Effector memory CD8-positive, alpha-beta T cell (primary cell): ENCODE data around the gene NUDT21.
A peak's percentile ranks its signal among the peaks of the same experiment; 100 is the strongest.

Source experiments
- ATAC-seq: fragments of 150-1000 bp; cut with Tn5 transposase; replicated peaks from 2 replicates; pipeline ENCODE4 v1.10.0; 2021; ENCODE audit warnings: mild to moderate bottlenecking, moderate library complexity
- DNase-seq, 3 experiments: peaks; one replicate each; pipeline ENCODE4 v3.0.0; 2021
- H3K27ac Mint-ChIP-seq, 2 donors: one replicate each; pipeline ENCODE4 v1.8.0; 2022; ENCODE audit warnings: mild to moderate bottlenecking in 2 of 2, mixed read lengths in 2 of 2, moderate library complexity in 2 of 2
- H3K27me3 Mint-ChIP-seq, 2 donors: one replicate each; pipeline ENCODE4 v1.8.0; 2022; ENCODE audit warnings: mixed read lengths in 2 of 2
- H3K36me3 Mint-ChIP-seq: one replicate; pipeline ENCODE4 v1.8.0; 2022; ENCODE audit warnings: mild to moderate bottlenecking, moderate library complexity, mixed read lengths; ENCODE audit not compliant: insufficient read depth
- H3K4me1 Mint-ChIP-seq, 2 donors: one replicate each; pipeline ENCODE4 v1.8.0; 2022; ENCODE audit warnings: low read depth in 2 of 2, mixed read lengths in 2 of 2
- H3K4me3 Mint-ChIP-seq, 2 donors: one replicate each; pipeline ENCODE4 v1.8.0; 2022; ENCODE audit warnings: mild to moderate bottlenecking in 2 of 2, mixed read lengths in 2 of 2, moderate library complexity in 2 of 2
- H3K9me3 Mint-ChIP-seq, 2 donors: one replicate each; pipeline ENCODE4 v1.8.0; 2022; ENCODE audit warnings: mixed read lengths in 2 of 2

Gene NUDT21

GRCh38 chr16:56421976-56422669 lies 29.0 kb downstream of the NUDT21 start:
- peaks cover 32 to 42% of the 10 kb centered on the region in 2 donors for H3K4me1 Mint-ChIP-seq
- H3K27me3 Mint-ChIP-seq: no peaks in the 10 kb centered on the region
- ATAC-seq (no peak), DNase-seq (no peak)
- peak overlapping the region; percentile 30 to 39 for H3K4me3 Mint-ChIP-seq
- no peaks in the 10 kb centered on the region for H3K9me3 Mint-ChIP-seq
- H3K27ac Mint-ChIP-seq: peak overlapping the region; percentile 67 to 76
- peaks cover 10% of the 10 kb centered on the region for H3K36me3 Mint-ChIP-seq

- no peaks in the 10 kb centered on the region for H3K9me3 Mint-ChIP-seq
- H3K36me3 Mint-ChIP-seq: peaks cover 8% of the 10 kb centered on the region
- DNase-seq (no peak), ATAC-seq (no peak)
- H3K27ac Mint-ChIP-seq: peak overlapping the region in 1 of 2 donors; percentile 76
- peaks cover 32 to 42% of the 10 kb centered on the region in 2 donors for H3K4me1 Mint-ChIP-seq
- H3K27me3 Mint-ChIP-seq: no peaks in the 10 kb centered on the region
- no peak overlapping the region for H3K4me3 Mint-ChIP-seq
These were observed 29.8 kb downstream of the NUDT21 start for GRCh38 chr16:56421313-56421712.

- no peak for ATAC-seq
- H3K27ac Mint-ChIP-seq: no peak overlapping the region
- no peaks in the 10 kb centered on the region for H3K9me3 Mint-ChIP-seq
- H3K4me3 Mint-ChIP-seq: no peak overlapping the region
- no peaks in the 10 kb centered on the region for H3K27me3 Mint-ChIP-seq
- no peak for DNase-seq
- H3K4me1 Mint-ChIP-seq: peaks cover 34 to 42% of the 10 kb centered on the region in 2 donors
- H3K36me3 Mint-ChIP-seq: peaks cover 7% of the 10 kb centered on the region
These were observed 30.5 kb downstream of the NUDT21 start for GRCh38 chr16:56420613-56421012.

GRCh38 chr16:56419740-56420548 lies 31.2 kb downstream of the NUDT21 start:
- no peak overlapping the region for H3K4me3 Mint-ChIP-seq
- H3K27me3 Mint-ChIP-seq: no peaks in the 10 kb centered on the region
- ATAC-seq: no peak

GRCh38 chr16:56417138-56417537 lies 34.0 kb downstream of the NUDT21 start:
- peaks cover 14 to 32% of the 10 kb centered on the region in 2 donors for H3K4me1 Mint-ChIP-seq
- no peak overlapping the region for H3K27ac Mint-ChIP-seq
- no peaks in the 10 kb centered on the region for H3K27me3 Mint-ChIP-seq
- H3K4me3 Mint-ChIP-seq: no peak overlapping the region
- DNase-seq (no peak), ATAC-seq (no peak)
- H3K9me3 Mint-ChIP-seq: no peaks in the 10 kb centered on the region
- peaks cover 20% of the 10 kb centered on the region for H3K36me3 Mint-ChIP-seq

More at GRCh38 chr16:56419740-56420548, 31.2 kb downstream of the NUDT21 start:
- Mint-ChIP-seq H3K27ac (no peak overlapping the region), H3K9me3 (no peaks in the 10 kb centered on the region), H3K36me3 (peaks cover 9% of the 10 kb centered on the region), H3K4me1 (peaks cover 34 to 46% of the 10 kb centered on the region in 2 donors)
- DNase-seq: no peak

GRCh38 chr16:56415875-56416274 lies 35.3 kb downstream of the NUDT21 start:
- no peak overlapping the region for H3K27ac Mint-ChIP-seq
- H3K4me1 Mint-ChIP-seq: peaks cover 9 to 23% of the 10 kb centered on the region in 2 donors
- DNase-seq (no peak), ATAC-seq (no peak)
- H3K4me3 Mint-ChIP-seq: no peak overlapping the region
- H3K27me3 Mint-ChIP-seq: no peaks in the 10 kb centered on the region
- peaks cover 29% of the 10 kb centered on the region for H3K36me3 Mint-ChIP-seq
- H3K9me3 Mint-ChIP-seq: no peaks in the 10 kb centered on the region

- Mint-ChIP-seq H3K4me3 (no peak overlapping the region), H3K27ac (peak overlapping the region in 1 of 2 donors; percentile 6), H3K27me3 (no peaks in the 10 kb centered on the region), H3K9me3 (no peaks in the 10 kb centered on the region), H3K36me3 (peaks cover 42% of the 10 kb centered on the region), H3K4me1 (peaks cover 2 to 15% of the 10 kb centered on the region in 2 donors)
- no peak for ATAC-seq
- DNase-seq: no peak
These were observed 36.8 kb downstream of the NUDT21 start for GRCh38 chr16:56414366-56414765.

GRCh38 chr16:56413381-56413780 lies 37.8 kb downstream of the NUDT21 start:
- peaks cover 3 to 15% of the 10 kb centered on the region in 2 donors for H3K4me1 Mint-ChIP-seq

GRCh38 chr16:56411624-56412023 lies 39.5 kb downstream of the NUDT21 start:
- Mint-ChIP-seq H3K36me3 (peaks cover 53% of the 10 kb centered on the region), H3K27ac (peak overlapping the region in 1 of 2 donors; percentile 52), H3K27me3 (no peaks in the 10 kb centered on the region), H3K4me3 (no peak overlapping the region), H3K9me3 (no peaks in the 10 kb centered on the region), H3K4me1 (peaks cover 5 to 15% of the 10 kb centered on the region in 2 donors)
- ATAC-seq (no peak), DNase-seq (no peak)

More at GRCh38 chr16:56413381-56413780, 37.8 kb downstream of the NUDT21 start:
- no peak for DNase-seq
- Mint-ChIP-seq H3K4me3 (no peak overlapping the region), H3K9me3 (no peaks in the 10 kb centered on the region), H3K27me3 (no peaks in the 10 kb centered on the region), H3K27ac (no peak overlapping the region), H3K36me3 (peaks cover 45% of the 10 kb centered on the region)
- no peak for ATAC-seq

- DNase-seq (no peak), ATAC-seq (no peak)
- Mint-ChIP-seq H3K27me3 (no peaks in the 10 kb centered on the region), H3K36me3 (peaks cover 53% of the 10 kb centered on the region), H3K27ac (no peak overlapping the region), H3K4me1 (peaks cover 5 to 15% of the 10 kb centered on the region in 2 donors), H3K4me3 (no peak overlapping the region), H3K9me3 (no peaks in the 10 kb centered on the region)
These were observed 40.0 kb downstream of the NUDT21 start for GRCh38 chr16:56411123-56411522.

- Mint-ChIP-seq H3K4me1 (peaks cover 3 to 10% of the 10 kb centered on the region in 2 donors), H3K27ac (no peak overlapping the region), H3K4me3 (no peak overlapping the region), H3K36me3 (peaks cover 59% of the 10 kb centered on the region), H3K27me3 (no peaks in the 10 kb centered on the region), H3K9me3 (no peaks in the 10 kb centered on the region)
- no peak for DNase-seq
- no peak for ATAC-seq
These were observed 41.9 kb downstream of the NUDT21 start for GRCh38 chr16:56409195-56409594.

- Mint-ChIP-seq H3K27me3 (no peaks in the 10 kb centered on the region), H3K9me3 (no peaks in the 10 kb centered on the region), H3K36me3 (peaks cover 61% of the 10 kb centered on the region), H3K4me3 (no peak overlapping the region), H3K27ac (no peak overlapping the region), H3K4me1 (peaks cover 3 to 7% of the 10 kb centered on the region in 2 donors)
- ATAC-seq (no peak), DNase-seq (no peak)
These were observed 42.6 kb downstream of the NUDT21 start for GRCh38 chr16:56408379-56409098.

- Mint-ChIP-seq H3K36me3 (peaks cover 60% of the 10 kb centered on the region), H3K4me3 (no peak overlapping the region), H3K27me3 (no peaks in the 10 kb centered on the region), H3K4me1 (peaks cover 3 to 4% of the 10 kb centered on the region in 2 donors), H3K27ac (peak overlapping the region in 1 of 2 donors; percentile 56), H3K9me3 (no peaks in the 10 kb centered on the region)
- no peak for DNase-seq
- ATAC-seq: no peak
These were observed 45.0 kb downstream of the NUDT21 start for GRCh38 chr16:56405977-56406672.
